Measurements from ENCODE around the gene PKD1. TPM values are rescaled to one million over a fixed set of nuclear protein-coding genes. Genes with fewer than 3 reads are reported as not detected.

The PKD1 gene
- polyA plus RNA-seq, 4 donors, result 51.6 to 119 (median 94.0) TPM

DNA sequence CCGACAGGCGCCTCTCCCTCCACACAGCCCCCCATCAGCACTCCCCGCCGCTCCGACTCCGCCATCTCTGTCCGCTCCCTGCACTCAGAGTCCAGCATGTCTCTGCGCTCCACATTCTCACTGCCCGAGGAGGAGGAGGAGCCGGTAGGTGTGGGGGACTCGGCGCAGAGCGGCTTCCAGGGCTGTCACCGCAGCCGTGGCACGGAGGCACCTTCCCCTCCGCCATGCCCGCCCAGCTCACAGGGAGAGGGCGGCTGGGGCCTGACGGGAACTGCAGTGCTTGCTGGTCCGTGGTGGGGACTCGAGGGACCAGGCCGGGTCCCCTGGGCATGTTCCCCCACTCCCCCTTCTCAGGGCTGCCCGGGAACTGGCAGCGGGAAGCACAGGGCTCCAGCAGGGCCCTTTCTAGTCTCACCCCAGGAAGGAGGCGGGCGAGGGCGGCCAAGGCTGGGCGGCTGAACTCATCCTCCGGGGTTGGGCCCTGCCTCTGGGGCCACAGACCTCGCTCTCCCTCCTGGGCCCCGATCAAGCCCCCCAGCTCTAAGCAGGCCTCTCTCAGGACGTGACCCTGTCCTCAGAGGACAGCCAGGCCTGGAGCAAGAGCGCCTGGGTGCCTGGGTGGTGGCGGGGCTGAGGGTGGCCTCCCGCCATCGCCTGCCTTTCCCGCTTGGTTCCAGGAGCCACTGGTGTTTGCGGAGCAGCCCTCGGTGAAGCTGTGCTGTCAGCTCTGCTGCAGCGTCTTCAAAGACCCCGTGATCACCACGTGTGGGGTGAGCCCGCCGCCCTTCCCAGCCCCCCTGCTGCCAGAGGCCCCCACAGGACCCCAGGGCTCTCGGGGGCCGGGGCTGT lies 35.1 kb upstream of the PKD1 start:
- no peak for DNase-seq (ENCODE audit: low read depth in 4 of 4, low spot score in 3 of 4)

DNA sequence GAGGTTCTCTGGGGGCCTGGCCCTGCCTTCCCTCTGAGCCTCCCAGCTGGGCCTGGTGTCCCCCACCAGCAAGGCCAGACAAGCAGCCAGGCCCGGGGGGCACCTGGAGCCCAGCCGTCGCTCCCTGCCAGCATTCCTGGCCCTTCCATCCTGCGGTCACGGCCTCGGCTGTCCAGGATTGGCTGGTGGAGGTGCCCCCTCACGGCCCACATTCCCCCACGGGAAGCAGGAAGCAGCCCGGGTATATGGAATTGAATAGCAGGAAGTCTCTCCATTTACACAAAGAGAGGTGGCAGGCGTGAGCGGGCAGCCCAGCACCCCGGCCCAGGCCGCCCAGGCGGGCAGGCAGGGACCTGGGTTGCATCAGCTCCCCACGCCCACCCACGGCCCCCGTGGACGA lies 34.4 kb upstream of the PKD1 start:
- no peak for DNase-seq (ENCODE audit: low read depth in 4 of 4, low spot score in 3 of 4)

DNA sequence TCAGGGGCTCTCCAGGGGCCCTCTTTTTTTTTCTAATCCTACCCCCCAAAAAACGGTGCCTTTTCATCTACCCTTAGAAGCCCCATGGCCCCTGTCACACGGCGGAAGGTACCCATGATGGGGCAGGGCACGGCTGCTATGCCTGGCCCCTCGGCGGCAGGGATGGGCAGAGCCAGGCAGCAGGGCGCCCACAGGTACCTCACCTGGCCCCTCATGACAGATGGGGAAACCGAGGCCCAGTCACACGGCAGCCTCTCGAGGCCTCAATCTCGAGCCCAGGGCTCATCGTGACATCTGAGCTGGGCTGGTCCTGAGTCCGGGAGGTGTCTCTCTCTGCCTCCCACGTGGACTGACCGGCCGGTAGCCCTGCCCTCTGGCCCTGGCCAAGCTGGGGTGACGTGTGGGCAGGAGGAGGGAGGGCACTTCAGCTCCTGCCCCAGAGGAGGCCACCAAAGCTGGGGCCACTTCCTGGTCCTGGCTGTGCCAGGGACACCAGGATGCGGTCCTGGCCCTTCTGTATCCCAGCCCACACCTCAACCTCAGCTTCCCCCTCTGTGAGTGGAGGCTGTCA lies 31.5 kb upstream of the PKD1 start:
- no peak for DNase-seq (ENCODE audit: low read depth in 4 of 4, low spot score in 3 of 4)

DNA sequence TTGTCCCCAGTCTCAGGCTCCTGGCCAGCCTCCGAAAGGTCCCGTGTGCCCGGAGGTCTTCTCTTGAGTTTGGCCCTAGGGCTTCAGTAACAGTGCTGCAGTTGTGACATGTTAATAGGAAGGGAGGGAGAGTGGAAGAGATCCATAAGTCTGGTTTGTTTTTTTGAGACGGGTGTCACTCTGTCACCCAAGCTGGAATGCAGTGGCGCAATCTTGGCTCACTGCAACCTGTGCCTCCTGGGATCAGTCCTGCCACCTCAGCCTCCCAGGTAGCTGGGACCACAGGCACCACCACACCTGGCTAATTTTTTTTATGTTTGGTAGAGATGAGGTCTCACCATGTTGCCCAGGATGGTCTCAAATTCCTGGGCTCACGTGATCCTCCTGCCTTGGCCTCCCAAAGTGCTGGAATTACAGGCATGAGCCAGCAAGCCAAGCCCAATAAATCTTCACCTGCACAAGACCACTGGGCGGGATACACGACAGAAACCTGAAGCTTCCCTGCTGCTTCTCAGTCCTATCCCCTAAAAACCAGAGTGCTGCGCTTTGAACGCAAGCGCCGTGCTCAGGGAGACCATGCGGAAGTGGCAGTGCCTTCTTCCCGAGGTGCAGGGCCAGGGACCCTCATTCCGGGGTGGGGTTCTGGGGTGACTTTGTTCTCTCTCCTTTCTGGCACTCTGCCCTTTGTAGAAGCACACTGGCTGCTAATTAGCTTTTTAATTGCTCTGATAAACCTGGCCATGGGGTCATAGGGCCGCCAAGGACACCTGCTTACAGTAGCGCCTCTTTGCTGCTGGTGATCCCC lies 30.8 kb upstream of the PKD1 start:
- DNase-seq (ENCODE audit: low read depth in 4 of 4, low spot score in 3 of 4), result no peak

DNA sequence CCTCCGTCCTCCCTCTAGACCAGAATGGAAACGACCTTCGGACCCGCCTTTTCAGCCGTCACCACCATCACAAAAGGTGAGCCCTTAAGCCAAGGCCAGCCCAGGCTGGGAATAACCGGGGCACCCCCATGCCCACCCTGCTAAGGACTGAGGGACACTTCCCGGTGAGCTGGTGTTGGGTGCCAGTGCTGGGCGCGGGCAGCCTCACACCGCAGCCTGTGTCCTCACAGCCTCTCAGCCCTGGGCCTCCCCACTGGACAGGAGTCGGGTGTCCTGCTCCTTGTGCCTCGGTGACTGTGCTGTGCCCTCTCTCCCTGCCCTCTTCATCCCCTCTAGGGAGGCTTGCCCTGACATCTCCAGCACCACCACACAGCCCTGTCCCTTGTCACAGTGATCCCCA lies 30.2 kb upstream of the PKD1 start:
- DNase-seq (ENCODE audit: low read depth in 4 of 4, low spot score in 3 of 4), result no peak

DNA sequence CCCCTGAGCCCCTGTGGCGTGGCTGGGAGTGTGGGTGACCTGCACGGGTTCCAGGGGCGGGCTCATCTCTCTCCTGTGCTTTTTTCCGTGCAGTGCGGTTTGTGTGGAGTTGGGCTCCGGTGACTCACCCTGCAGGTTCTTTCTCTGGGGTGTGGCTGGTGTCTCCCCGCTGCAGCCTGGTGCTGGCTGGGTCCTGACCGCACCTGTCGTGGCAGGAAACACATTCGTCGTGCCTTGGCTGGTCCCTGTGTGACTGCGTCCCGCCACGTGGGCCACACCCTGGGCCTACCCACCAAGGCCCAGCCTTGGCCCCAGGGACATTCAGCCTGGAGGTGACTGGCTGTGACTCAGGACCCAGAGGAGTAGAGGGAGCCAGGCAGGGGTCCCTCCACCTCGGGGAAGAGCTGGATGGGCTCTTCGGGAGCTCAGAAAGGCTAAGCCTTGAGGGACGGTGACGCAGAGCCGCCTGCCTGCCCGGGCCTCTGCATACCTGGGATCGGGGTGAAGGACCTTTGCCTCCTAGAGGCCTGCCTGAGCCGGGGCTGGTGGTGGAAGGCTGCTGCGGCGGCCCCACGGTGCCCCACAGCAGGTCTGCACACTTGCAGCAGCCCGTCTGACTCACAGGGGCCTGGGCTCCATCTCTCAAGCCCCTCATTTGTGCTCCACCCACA lies 27.6 kb upstream of the PKD1 start:
- no peak for DNase-seq (ENCODE audit: low read depth in 4 of 4, low spot score in 3 of 4)

DNA sequence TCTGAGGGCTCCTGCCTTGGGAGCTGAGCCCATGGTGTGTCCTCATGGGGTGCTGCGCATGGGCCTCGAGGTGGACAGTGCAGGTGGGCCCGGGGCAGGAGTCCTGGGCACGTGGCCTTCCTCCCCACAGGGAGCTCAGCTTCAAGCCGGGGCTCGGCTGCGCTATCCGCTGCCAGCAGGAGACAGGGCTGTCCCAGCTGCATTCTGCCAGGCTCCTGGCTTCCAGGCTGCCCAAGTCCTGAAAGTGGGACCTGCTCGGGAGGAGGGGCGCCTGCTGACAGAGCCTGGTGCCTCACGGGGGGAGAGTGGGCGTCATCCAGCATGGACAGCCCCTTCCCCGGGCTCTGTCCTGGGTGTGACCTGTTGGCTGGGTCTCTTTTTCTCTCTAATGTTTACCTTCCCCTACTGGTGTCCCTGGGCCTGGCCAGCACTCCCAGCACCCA lies 27.0 kb upstream of the PKD1 start:
- DNase-seq (ENCODE audit: low read depth in 4 of 4, low spot score in 3 of 4), result no peak

DNA sequence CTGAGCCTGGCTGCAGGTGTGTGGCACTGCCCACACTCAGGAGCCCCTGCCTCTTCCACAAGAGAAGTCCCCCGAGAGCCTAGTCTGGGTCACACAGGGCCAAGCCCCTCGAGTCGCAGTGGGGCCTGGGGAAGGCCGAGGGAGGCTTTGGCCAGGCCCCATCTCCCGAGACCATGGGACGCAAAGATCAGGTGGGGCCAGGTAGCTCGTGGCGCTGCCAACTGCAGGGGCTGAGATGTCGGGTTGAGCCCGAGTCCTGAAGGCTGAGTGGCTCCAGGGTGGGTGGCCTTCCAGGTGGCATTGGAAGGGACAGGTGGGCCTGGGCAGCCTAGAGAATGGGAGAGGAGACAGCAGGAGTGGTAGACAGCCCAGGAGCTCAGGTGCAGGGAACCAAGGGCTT lies 26.2 kb upstream of the PKD1 start:
- DNase-seq (ENCODE audit: low read depth in 4 of 4, low spot score in 3 of 4), result no peak

DNA sequence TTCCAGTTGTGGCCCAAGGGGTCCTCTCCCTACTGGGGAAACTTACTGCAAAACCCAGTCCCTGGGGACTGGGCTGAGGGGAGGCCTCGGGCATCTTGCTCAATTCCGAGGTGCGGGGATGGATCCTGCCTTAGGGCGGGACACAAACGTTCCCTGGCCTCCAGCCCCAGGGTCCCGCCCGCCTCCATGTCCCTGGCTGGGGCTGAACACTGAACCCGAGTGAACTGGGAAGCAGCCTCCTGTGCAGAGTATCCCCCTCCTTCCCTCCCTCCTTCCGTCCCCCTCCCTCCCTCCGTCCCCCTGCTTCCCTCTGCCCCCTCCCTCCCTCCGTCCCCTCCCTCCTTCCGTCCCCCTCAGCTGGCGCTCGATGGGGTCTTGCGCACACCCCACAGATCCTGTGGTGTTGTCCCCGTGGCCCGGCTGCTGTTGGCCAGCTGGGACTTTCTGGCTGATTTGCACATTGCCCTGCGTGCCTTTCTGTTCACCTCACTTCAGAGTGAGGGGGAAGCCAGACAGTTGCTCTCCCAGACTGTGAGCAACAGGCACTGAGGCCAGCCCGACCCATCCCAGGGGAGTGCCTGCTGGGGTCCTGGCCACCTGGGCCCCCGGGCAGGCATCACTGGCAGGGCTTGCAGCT lies 25.3 kb upstream of the PKD1 start:
- DNase-seq (ENCODE audit: low read depth in 4 of 4, low spot score in 3 of 4), result no peak

DNA sequence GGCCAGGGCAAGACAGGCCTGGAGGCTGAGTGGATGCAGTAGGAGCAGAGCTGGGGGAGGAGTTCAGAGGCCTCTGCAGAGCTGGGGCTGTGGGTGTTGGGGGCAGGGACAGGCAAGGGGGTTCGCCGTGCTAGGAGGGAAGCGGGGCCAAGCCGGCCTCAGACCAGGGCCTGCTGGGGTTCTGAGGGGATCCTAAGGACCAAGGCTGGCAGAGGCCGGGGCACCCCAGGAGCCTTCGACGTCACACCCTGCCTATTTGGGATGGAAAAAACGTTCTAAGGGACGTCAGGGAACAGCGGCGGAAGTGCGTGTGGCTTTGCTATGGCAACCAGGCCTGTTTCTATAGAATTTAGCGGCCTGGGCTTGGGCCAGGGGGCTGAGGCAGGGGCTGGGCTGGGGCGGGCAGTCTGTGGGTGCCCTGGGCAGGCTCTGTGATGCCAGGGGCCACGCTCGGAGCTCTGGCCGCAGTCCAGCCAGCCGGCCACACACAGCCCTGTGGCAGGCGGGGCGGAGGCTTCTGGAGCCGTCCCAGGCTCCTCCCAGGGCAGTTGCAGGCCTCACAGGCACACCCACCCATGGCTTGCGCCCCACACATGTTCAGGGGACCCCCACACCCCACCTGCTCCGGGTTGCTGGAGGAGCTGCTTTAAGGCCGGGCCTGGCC lies 23.6 kb upstream of the PKD1 start:
- DNase-seq (ENCODE audit: low read depth in 4 of 4, low spot score in 3 of 4), result no peak

DNA sequence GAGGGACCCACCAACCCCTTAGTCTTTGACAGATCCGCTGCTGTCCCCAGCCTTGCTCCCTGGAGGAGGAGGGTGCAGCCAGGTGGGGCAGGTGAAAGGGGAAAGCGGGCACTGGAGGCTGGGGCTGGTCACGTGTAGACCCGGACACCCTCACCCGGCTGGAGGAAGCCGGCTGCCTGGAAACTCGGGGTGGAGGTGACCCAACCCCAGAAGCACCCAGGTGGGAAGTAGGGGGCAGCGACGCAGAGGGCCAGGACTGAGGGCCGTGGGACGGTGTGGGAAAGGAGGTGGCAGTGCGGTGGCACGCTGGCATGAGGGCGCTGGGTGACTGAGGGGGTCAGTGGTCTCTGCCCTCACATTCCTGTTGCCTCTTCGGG lies 22.6 kb upstream of the PKD1 start:
- no peak for DNase-seq (ENCODE audit: low read depth in 4 of 4, low spot score in 3 of 4)

DNA sequence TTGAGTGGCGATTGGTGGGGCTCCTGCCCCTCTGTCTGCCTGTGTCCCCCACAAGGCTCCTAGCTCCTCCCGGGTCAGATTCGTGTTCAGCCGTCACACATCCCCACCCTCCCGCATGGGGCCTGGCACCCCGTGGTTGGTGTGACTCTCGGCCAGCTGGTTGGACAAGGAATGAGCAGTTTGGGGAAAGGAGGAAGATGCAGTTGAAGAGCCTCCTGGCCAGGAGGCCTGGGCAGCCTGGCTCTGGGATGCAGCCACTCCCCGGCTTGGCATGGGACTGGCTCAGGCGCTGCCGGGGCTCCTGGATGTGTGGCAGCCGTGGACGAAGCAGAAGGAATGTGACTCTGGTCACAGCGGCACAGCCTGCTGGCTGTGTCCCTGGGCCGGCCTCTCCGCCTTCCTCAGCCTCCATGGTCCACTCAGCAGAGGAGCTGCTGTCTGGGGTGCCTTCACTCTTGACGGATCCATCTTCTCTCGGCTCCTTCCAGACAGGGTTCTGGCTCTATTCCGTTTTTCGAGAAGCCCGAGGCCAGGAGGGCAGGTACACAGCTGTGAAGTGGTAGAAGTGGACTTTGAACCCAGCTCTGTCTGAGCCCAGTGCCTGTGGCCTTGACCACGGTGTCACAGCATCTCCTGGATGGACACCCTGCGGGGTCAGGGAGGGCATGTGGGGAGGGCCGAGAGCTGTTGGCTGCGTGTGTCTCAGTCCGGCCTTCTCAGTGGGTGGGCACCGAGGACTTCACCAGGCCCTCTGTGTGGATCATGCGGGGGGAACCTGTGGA lies 22.0 kb upstream of the PKD1 start:
- DNase-seq (ENCODE audit: low read depth in 4 of 4, low spot score in 3 of 4), result no peak

DNA sequence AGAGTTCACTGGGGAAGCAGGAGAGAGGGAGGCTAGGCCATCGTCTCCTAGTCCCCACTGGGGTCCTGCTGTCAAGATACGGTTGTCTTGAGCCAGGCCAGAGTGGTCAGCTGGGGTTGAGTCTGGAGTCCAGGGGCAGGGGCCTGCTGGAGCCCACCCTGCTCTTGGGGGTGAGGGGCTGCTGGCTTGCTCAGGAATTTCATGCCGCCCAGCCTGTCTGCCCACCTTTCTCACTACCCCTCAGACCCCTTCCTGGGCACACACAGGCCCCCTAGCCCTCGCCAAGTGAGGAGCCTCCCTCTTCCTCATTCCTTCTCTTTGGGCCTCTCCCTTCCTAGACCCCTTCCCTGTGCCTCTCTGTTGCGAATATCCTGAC lies 21.1 kb upstream of the PKD1 start:
- no peak for DNase-seq (ENCODE audit: low read depth in 4 of 4, low spot score in 3 of 4)

DNA sequence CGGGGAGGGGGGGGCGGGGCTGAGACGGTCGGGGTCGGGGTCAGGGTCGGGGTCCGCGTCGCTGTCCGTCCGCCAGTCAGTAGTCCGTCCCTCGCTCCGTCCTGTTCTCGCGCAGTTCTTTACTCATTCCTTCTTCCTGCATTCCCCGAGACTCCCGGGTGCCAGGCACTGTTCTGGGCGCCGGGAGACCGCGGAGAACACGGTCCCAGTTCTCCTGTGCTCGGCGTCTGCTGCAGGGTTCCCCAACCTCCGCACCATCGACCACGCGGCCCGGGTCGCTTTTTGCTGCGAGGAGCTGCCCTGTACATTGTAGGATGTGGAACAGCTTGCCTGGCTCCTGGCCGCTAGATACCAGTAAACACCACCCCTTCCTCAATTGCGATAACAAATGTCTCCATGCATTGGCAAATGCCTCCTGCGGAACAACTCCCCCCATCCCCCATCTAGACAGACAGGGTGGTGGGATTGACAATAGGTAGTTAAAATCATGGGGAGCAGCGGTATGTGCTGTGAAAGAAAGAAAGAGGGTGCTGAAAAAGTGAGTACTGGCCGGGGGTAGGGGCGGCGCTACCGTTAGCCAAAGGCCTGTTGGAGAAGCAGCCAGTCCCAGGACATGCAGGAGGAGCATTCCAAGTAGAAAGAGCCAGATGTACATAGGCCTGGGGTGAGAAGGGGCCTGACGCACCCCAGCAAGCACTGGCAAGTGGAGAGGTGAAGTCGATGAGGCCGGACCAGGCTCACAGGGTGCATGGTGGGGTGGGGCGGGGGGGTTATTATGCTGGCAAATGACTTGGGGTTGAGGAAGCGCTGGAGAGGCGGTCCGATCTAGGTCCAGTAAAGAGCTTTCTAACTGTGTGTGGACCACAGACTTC lies 20.5 kb upstream of the PKD1 start:
- DNase-seq (ENCODE audit: low read depth in 4 of 4, low spot score in 3 of 4), result no peak

DNA sequence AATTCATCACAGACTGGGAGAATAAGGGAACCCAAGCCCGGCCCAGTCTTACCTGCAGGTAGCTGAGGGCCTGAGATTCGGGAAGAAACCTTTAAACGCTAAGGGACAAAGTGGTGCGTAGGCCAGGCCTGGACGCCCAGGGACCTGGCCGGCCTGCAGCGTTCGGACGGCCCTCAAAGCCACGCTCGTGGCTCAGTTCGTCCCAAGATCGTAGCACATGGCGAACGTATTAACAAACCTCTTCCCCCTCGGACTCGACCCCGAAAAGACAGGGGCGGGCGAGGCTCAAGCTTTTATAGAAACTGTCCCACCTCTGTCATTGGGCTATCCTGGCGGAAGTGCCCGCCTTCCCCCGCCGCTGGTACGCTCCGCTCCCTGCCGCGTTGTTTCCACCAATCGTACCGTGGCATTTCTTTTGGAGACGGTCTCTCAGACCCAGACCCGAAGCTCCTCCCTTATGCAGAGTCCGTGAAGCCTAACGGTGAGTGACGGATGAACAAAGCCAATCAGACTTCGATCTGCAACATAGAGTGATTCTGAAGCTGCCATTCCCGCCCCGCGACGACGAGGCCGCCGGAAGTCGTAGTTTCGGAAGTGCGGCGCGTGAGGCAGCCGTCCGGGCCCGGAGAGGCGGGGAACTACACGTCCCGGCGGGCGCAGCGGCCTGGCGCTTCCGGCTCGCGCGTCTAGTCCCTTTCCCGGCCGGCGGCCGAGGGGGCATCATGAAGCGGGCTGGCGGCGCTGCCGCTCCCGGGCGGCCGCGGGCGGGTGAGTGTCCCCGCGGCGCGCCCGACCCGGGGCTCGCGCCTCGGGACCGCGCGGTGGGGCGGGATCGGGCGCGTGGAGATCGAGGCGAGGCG lies 19.6 kb upstream of the PKD1 start, which contains the start of gene TRAF7:
TRAF7 (plus strand) TSS at position 692 of the 860 bp plus-strand sequence. CDS start 8,139 bp downstream, outside the sequence.
- peak; percentile 100 for DNase-seq (ENCODE audit: low read depth in 4 of 4, low spot score in 3 of 4)

DNA sequence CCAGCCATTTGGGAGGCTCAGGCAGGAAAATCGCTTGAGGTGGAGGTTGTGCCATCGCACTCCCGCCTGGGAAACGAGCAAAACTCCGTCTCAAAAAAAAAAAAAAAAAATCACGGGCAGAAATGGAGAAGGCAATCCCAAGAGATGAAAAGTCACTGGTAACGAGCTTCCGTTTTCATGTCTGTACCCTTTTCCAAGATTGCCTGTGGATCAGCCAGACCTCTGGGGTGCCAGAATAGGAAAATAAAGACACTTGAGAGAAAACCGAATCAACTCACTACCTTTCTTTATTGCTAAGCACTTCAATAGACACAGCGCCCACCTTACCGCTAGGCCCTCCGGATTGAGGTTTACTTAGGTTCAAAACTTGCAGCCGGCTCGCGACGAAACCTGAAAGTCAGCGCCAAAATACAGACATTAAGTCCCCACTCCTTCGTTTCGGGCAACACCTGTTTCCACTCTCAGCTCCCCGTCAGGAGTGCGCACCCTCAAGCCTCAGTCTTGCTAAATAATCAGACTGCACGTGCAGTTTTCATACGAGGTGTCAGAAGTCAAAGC lies 18.9 kb upstream of the PKD1 start:
- no peak for DNase-seq (ENCODE audit: low read depth in 4 of 4, low spot score in 3 of 4)

Data from left renal pelvis (tissue), 4 donors.